GM21737 (cell line): ENCODE results near the gene MAP2K6.
A peak's percentile ranks its signal among the peaks of the same experiment; 100 is the strongest.

Source experiments
- ATAC-seq: cut with Tn5 transposase; IDR thresholded peaks from one replicate; pipeline ENCODE4 v1.9.1; 2021; ENCODE audit warnings: mild to moderate bottlenecking, moderate library complexity; ENCODE audit not compliant: unreplicated experiment

MAP2K6 gene

GRCh38 chr17:69414408-69415274 lies at the start of gene MAP2K6:
TSS of gene MAP2K6 (plus strand) at chr17:69414697. CDS start at chr17:69414985, 288 bp downstream.
- peak; percentile 93 for ATAC-seq

- peak; percentile 68 for ATAC-seq
Observed at GRCh38 chr17:69367298-69367697, 47.2 kb upstream of the MAP2K6 start.

- ATAC-seq = no peak
Observed at GRCh38 chr17:69373069-69373468, 41.4 kb upstream of the MAP2K6 start.

- ATAC-seq = no peak
Observed at GRCh38 chr17:69375229-69375628, 39.3 kb upstream of the MAP2K6 start.

GRCh38 chr17:69388822-69389442 lies 25.6 kb upstream of the MAP2K6 start:
- no peak for ATAC-seq

GRCh38 chr17:69390795-69391501 lies 23.5 kb upstream of the MAP2K6 start:
- no peak for ATAC-seq

- no peak for ATAC-seq
Observed at GRCh38 chr17:69401251-69401650, 13.2 kb upstream of the MAP2K6 start.

GRCh38 chr17:69402052-69402451 lies 12.4 kb upstream of the MAP2K6 start:
- no peak for ATAC-seq

GRCh38 chr17:69404399-69404798 lies 10.1 kb upstream of the MAP2K6 start:
- no peak for ATAC-seq

GRCh38 chr17:69405096-69405495 lies 9.4 kb upstream of the MAP2K6 start:
- no peak for ATAC-seq

GRCh38 chr17:69406941-69407340 lies 7.6 kb upstream of the MAP2K6 start:
- no peak for ATAC-seq

- ATAC-seq = no peak
Observed at GRCh38 chr17:69407759-69408158, 6.7 kb upstream of the MAP2K6 start.

GRCh38 chr17:69410671-69411070 lies 3.8 kb upstream of the MAP2K6 start:
- ATAC-seq = no peak

GRCh38 chr17:69411766-69412165 lies 2.7 kb upstream of the MAP2K6 start:
- ATAC-seq = no peak

- no peak for ATAC-seq
Observed at GRCh38 chr17:69412251-69412671, 2.2 kb upstream of the MAP2K6 start.

GRCh38 chr17:69415431-69415830 lies 934 bp downstream of the MAP2K6 start:
- no peak for ATAC-seq

- no peak for ATAC-seq
Observed at GRCh38 chr17:69417545-69418483, 3.3 kb downstream of the MAP2K6 start.

- no peak for ATAC-seq
Observed at GRCh38 chr17:69418535-69418934, 4.0 kb downstream of the MAP2K6 start.

- no peak for ATAC-seq
Observed at GRCh38 chr17:69423450-69423849, 9.0 kb downstream of the MAP2K6 start.

- no peak for ATAC-seq
Observed at GRCh38 chr17:69424287-69425041, 10.0 kb downstream of the MAP2K6 start.
